MM.1S (cell line): ENCODE data around the gene VPS45.

Source experiments
- DNase-seq: peaks from one replicate; pipeline ENCODE4 v3.0.0-alpha.2; 2015
- H2AFZ ChIP-seq: fragments of 300-600 bp; sonication (generic); 2 replicates; pipeline ENCODE4 v1.6.0; 2016; ENCODE audit warnings: antibody characterized with exemption, low read length
- H3F3A ChIP-seq: fragments of 300-600 bp; sonication (generic); 2 replicates; pipeline ENCODE4 v1.6.1; 2016; ENCODE audit warnings: mild to moderate bottlenecking, antibody characterized with exemption, low read length, moderate library complexity, mixed read lengths; ENCODE audit not compliant: insufficient read depth
- H3K27ac ChIP-seq: fragments of 300-600 bp; sonication (generic); 2 replicates; pipeline ENCODE4 v1.5.1; 2016; ENCODE audit warnings: mild to moderate bottlenecking, low read length
- H3K27me3 ChIP-seq: fragments of 300-600 bp; sonication (generic); replicated peaks from 2 replicates; pipeline ENCODE4 v1.6.0; 2016; ENCODE audit warnings: low read length; ENCODE audit not compliant: insufficient read depth
- H3K36me3 ChIP-seq: fragments of 300-600 bp; sonication (generic); replicated peaks from 2 replicates; pipeline ENCODE4 v1.6.1; 2016; ENCODE audit warnings: mild to moderate bottlenecking, low read length, mixed read lengths; ENCODE audit not compliant: insufficient read depth
- H3K4me1 ChIP-seq: fragments of 300-600 bp; sonication (generic); 2 replicates; pipeline ENCODE4 v1.6.1; 2016; ENCODE audit warnings: low read length, mixed read lengths
- H3K4me2 ChIP-seq: fragments of 300-600 bp; sonication (generic); 2 replicates; pipeline ENCODE4 v1.6.0; 2016; ENCODE audit warnings: low read depth, low read length
- H3K4me3 ChIP-seq: fragments of 300-600 bp; sonication (generic); 2 replicates; pipeline ENCODE4 v1.5.1; 2016; ENCODE audit warnings: low read length, mixed read lengths
- H3K79me2 ChIP-seq: fragments of 300-600 bp; sonication (generic); 2 replicates; pipeline ENCODE4 v1.6.1; 2016; ENCODE audit warnings: mixed run types, low read length, mixed read lengths
- H3K9ac ChIP-seq: fragments of 300-600 bp; sonication (generic); 2 replicates; pipeline ENCODE4 v1.6.1; 2016; ENCODE audit warnings: low read length, mixed read lengths
- H3K9me2 ChIP-seq: fragments of 300-600 bp; sonication (generic); replicated peaks from 2 replicates; pipeline ENCODE4 v1.6.1; 2016; ENCODE audit warnings: mild to moderate bottlenecking, low read length, mixed read lengths; ENCODE audit not compliant: insufficient read depth
- H3K9me3 ChIP-seq: fragments of 300-600 bp; sonication (generic); replicated peaks from 2 replicates; pipeline ENCODE4 v1.6.1; 2016; ENCODE audit warnings: mild to moderate bottlenecking, low read length, mixed read lengths; ENCODE audit not compliant: insufficient read depth
- H4K20me1 ChIP-seq: fragments of 300-600 bp; sonication (generic); 2 replicates; pipeline ENCODE4 v1.6.1; 2016; ENCODE audit warnings: mild to moderate bottlenecking, low read length, moderate library complexity, mixed read lengths; ENCODE audit not compliant: insufficient read depth
- EZH2 ChIP-seq: fragments of 300-600 bp; sonication (generic); optimal IDR thresholded peaks from 2 replicates; pipeline ENCODE3; 2017; ENCODE audit warnings: low read depth, mild to moderate bottlenecking, antibody characterized with exemption, low read length, mixed read lengths
- EZH2phosphoT487 ChIP-seq: fragments of 300-600 bp; sonication (generic); IDR thresholded peaks from 2 replicates; pipeline ENCODE4 v1.6.1; 2018; ENCODE audit warnings: antibody characterized with exemption, low read length
- TF ChIP-seq, protein P1 (sequence below): fragments of 300-600 bp; sonication (generic); IDR thresholded peaks from 2 replicates; pipeline ENCODE4 v1.5.1; 2016; ENCODE audit warnings: antibody characterized with exemption, low read length, mixed read lengths

The VPS45 gene

DNA sequence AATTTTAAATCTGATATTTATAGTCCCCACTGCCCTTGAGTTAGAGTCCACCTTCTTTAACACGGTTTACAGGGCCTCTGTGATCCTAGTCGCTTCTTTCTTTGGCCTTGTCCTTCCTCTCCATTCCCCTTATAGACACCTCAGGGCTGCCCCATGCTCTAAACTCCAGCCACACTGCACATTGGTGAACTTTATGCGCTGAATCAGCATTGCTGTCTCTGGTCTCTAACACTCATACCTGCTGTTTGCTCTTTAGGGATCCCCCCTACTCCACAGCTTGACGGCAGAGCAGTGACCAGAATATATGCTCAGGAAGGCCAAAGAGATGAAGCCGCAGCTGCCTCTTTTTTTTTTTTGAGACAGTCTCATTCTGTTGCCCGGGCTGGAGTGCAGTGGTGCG, 112.3 kb downstream of the VPS45 start:
- Histone ChIP-seq H3K4me1 (no peaks in the 10 kb centered on the region), H3K4me2 (no peak overlapping the region), H3K9me2 (no peaks in the 10 kb centered on the region), H3F3A (no peaks in the 10 kb centered on the region), H3K27me3 (no peaks in the 10 kb centered on the region), H2AFZ (no peak overlapping the region), H3K36me3 (no peaks in the 10 kb centered on the region), H3K4me3 (no peak overlapping the region), H3K79me2 (no peaks in the 10 kb centered on the region), H4K20me1 (no peaks in the 10 kb centered on the region), H3K9ac (no peak overlapping the region), H3K9me3 (no peaks in the 10 kb centered on the region), H3K27ac (no peak overlapping the region)
- TF ChIP-seq, protein P1, sequence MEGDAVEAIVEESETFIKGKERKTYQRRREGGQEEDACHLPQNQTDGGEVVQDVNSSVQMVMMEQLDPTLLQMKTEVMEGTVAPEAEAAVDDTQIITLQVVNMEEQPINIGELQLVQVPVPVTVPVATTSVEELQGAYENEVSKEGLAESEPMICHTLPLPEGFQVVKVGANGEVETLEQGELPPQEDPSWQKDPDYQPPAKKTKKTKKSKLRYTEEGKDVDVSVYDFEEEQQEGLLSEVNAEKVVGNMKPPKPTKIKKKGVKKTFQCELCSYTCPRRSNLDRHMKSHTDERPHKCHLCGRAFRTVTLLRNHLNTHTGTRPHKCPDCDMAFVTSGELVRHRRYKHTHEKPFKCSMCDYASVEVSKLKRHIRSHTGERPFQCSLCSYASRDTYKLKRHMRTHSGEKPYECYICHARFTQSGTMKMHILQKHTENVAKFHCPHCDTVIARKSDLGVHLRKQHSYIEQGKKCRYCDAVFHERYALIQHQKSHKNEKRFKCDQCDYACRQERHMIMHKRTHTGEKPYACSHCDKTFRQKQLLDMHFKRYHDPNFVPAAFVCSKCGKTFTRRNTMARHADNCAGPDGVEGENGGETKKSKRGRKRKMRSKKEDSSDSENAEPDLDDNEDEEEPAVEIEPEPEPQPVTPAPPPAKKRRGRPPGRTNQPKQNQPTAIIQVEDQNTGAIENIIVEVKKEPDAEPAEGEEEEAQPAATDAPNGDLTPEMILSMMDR: no peak
- TF ChIP-seq EZH2 (no peak), EZH2phosphoT487 (no peak)
- no peak for DNase-seq

DNA sequence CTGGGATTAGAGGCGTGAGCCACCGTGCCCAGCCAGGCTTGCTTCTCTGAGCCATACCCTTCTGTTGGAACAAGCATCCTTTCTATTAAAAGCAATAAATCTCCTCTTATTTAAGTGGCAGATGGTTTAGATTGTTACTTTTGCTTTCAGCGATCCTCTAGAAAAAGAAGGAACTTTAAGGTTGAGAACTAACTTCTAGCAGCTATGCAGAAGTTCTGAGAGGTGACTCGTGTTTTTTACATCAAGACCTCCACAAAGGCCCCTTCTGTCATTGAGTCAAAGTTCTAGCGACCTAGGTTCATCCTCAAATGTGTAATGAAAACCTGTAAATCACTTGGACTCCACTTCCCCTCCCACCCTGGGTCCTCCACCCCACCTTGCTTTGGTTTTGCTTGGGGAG, 112.9 kb downstream of the VPS45 start:
- Histone ChIP-seq H3K27me3 (no peaks in the 10 kb centered on the region), H4K20me1 (no peaks in the 10 kb centered on the region), H3K27ac (no peak overlapping the region), H3K4me2 (no peak overlapping the region), H3F3A (no peaks in the 10 kb centered on the region), H3K36me3 (no peaks in the 10 kb centered on the region), H3K4me3 (no peak overlapping the region), H3K79me2 (no peaks in the 10 kb centered on the region), H3K9me3 (no peaks in the 10 kb centered on the region), H2AFZ (no peak overlapping the region), H3K9ac (no peak overlapping the region), H3K9me2 (no peaks in the 10 kb centered on the region), H3K4me1 (no peaks in the 10 kb centered on the region)
- TF ChIP-seq, protein P1: no peak
- TF ChIP-seq EZH2 (no peak), EZH2phosphoT487 (no peak)
- DNase-seq: no peak

DNA sequence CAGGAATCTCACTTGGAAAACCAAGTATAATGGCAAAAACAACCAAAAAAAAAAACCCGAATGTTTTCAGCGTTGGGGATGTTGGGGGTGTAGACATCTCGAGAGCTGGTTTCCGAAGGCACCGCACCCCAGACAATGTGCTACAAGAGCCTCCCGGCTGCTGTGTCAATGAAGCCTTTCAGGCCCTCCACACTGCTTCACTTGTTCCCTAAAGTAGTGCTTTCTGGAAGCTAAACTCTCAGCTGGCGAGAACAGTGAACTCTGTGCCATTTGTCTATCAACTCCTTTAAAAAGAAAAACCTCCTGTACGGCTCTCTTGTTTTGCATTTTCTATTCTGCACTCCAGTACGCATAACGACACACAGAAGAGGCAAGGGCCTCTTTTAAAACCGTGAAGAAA, 114.7 kb downstream of the VPS45 start:
- Histone ChIP-seq H3F3A (no peaks in the 10 kb centered on the region), H3K27ac (no peak overlapping the region), H3K4me3 (no peak overlapping the region), H3K9me3 (no peaks in the 10 kb centered on the region), H3K4me1 (no peaks in the 10 kb centered on the region), H3K79me2 (no peaks in the 10 kb centered on the region), H3K9ac (no peak overlapping the region), H3K36me3 (no peaks in the 10 kb centered on the region), H3K4me2 (no peak overlapping the region), H3K27me3 (no peaks in the 10 kb centered on the region), H4K20me1 (no peaks in the 10 kb centered on the region), H3K9me2 (no peaks in the 10 kb centered on the region), H2AFZ (no peak overlapping the region)
- TF ChIP-seq, protein P1: no peak
- TF ChIP-seq EZH2phosphoT487 (no peak), EZH2 (no peak)
- no peak for DNase-seq
